ENCODE measurements around the gene VPS18. TPM values are rescaled to one million over a fixed set of nuclear protein-coding genes. Genes with fewer than 3 reads are reported as not detected.

The VPS18 gene
- total and polyA plus RNA-seq, 2 donors, result 15.1 to 19.3 TPM

DNA sequence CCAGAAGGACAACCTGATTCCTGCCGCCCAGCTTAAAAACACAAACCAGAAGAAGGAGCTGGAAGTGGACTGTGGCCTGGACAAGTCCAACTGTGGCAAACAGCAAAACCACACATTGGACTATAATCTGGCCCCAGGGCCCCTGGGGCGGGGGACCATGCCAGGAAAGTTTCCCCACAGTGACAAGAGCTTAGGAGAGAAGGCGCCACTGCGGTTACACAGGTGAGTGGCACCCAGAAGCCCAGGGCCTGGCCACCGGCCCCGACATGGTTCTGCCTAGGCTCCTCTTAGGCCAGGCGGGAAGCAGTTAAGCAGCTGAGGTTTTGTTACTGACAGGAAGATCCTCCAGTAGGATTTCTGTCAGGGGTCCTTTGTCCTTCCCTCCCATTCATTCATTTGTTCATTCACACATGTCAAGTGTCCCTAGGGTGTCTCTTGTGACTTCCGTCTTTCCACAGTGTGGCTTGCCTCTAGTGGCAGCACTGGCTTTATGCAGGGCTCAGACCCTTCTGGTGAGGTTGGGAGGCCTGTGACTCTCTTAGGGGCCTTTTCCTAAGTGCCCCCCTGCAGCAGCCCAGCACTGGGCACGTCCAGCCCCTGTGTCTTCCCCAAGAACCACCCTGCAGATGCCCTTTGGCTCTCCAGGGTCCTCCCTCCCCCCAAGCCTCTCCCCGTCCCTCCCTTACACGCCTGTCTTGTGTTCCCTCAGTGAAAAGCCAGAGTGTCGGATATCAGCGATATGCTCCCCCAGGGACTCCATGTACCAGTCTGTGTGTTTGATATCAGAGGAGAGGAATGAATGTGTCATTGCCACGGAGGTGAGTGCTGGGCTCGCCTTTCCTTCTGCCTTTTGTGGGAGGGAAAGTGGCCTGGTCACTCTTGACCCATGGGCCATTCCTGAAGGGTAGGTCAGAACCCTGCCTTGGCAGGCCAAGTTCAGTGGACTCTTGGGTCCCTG, 42.7 kb downstream of the VPS18 start:
- Histone ChIP-seq H3K4me3 (ENCODE audit: low read depth, low read length) (no peak overlapping the region), H3K27ac (ENCODE audit: low read depth) (no peak overlapping the region), H3K36me3 (ENCODE audit: insufficient read depth) (no peaks in the 10 kb centered on the region), H3K4me1 (ENCODE audit: insufficient read depth) (no peaks in the 10 kb centered on the region)
- DNase-seq (ENCODE audit: extremely low spot score), result no peak
- 83% methylated on average over 15 of the region's 15 CpGs for WGBS

DNA sequence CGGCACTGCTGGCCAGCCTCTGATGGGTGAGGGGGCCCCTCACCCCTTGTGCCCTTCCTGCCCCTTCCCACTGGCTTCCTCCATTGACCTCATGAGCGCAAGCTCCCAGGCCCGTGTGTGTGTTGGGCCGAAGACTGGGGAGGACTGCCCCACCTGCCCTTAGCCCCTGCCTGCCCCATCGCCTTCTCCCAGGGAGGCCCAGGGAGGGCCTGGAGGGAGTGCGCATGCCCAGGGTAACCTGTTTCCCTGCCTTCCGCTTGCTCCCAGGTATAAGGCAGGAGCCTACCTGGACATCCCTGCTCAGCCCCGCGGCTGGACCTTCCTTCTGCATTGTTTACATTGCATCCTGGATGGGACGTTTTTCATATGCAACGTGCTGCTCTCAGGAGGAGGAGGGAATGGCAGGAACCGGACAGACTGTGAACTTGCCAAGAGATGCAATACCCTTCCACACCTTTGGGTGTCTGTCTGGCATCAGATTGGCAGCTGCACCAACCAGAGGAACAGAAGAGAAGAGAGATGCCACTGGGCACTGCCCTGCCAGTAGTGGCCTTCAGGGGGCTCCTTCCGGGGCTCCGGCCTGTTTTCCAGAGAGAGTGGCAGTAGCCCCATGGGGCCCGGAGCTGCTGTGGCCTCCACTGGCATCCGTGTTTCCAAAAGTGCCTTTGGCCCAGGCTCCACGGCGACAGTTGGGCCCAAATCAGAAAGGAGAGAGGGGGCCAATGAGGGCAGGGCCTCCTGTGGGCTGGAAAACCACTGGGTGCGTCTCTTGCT, 43.7 kb downstream of the VPS18 start:
- Histone ChIP-seq H3K4me1 (ENCODE audit: insufficient read depth) (no peaks in the 10 kb centered on the region), H3K36me3 (ENCODE audit: insufficient read depth) (no peaks in the 10 kb centered on the region), H3K27ac (ENCODE audit: low read depth) (no peak overlapping the region), H3K4me3 (ENCODE audit: low read depth, low read length) (no peak overlapping the region)
- no peak for DNase-seq (ENCODE audit: extremely low spot score)
- 76% methylated on average over 19 of the region's 19 CpGs for WGBS

- 93% methylated on average over 6 of the region's 6 CpGs for WGBS
- Histone ChIP-seq H3K4me1 (ENCODE audit: insufficient read depth) (no peaks in the 10 kb centered on the region), H3K36me3 (ENCODE audit: insufficient read depth) (no peaks in the 10 kb centered on the region), H3K4me3 (ENCODE audit: low read depth, low read length) (no peak overlapping the region), H3K27ac (ENCODE audit: low read depth) (no peak overlapping the region)
- no peak for DNase-seq (ENCODE audit: extremely low spot score)
Observed at GRCh38 chr15:40938536-40938870, 44.3 kb downstream of the VPS18 start.

DNA sequence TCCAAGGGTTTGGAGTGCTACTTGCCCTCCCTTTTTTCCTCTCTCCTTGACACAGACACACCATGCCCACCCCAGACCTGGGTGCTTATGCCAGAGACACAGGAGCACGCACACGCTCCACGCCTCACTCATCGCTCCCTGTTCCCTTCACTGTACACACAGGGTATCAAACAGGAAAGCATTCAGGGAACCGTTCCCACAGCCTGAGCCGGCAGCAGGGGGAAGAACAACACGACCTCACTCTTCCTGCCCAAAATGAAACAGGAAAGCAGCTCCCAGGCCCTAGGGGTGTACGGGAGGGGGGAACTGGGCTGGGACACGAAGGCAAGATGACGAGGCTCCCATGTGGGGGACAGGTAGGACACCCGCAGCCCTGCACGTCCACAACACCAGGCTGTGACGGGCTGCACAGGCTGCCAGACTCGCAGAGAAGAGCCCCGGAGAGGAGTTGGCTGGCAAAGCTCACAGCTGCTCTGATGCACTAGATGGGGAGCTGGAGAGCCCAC, 46.1 kb downstream of the VPS18 start:
- Histone ChIP-seq H3K4me3 (ENCODE audit: low read depth, low read length) (no peak overlapping the region), H3K27ac (ENCODE audit: low read depth) (no peak overlapping the region), H3K4me1 (ENCODE audit: insufficient read depth) (no peaks in the 10 kb centered on the region), H3K36me3 (ENCODE audit: insufficient read depth) (no peaks in the 10 kb centered on the region)
- DNase-seq (ENCODE audit: extremely low spot score), result no peak
- 56% methylated on average over 15 of the region's 15 CpGs for WGBS

DNA sequence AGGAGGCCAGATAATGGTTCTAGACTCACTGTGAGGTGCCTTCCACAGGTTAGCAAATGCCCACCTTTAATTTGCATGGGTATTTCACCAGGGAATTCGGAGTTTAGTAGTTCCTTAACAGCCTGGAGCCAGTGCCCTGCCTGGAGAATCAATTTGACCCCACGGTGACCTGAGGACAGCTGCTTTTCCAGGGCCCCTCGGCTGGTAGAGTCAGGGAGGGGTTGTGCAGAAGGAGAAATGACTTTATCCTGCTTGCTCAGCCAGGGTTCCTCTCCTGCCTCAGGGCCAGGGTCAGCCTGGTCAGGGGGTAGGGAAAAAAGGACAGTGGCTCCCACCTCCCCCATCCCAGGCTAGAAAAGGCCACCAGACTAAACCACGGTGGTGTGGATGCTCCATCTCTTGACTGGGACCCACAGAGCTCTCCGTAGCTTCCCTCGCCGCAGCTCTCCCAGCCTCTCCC, 46.8 kb downstream of the VPS18 start:
- Histone ChIP-seq H3K27ac (ENCODE audit: low read depth) (no peak overlapping the region), H3K4me1 (ENCODE audit: insufficient read depth) (no peaks in the 10 kb centered on the region), H3K4me3 (ENCODE audit: low read depth, low read length) (no peak overlapping the region), H3K36me3 (ENCODE audit: insufficient read depth) (no peaks in the 10 kb centered on the region)
- no peak for DNase-seq (ENCODE audit: extremely low spot score)
- 29% methylated on average over 7 of the region's 7 CpGs for WGBS

DNA sequence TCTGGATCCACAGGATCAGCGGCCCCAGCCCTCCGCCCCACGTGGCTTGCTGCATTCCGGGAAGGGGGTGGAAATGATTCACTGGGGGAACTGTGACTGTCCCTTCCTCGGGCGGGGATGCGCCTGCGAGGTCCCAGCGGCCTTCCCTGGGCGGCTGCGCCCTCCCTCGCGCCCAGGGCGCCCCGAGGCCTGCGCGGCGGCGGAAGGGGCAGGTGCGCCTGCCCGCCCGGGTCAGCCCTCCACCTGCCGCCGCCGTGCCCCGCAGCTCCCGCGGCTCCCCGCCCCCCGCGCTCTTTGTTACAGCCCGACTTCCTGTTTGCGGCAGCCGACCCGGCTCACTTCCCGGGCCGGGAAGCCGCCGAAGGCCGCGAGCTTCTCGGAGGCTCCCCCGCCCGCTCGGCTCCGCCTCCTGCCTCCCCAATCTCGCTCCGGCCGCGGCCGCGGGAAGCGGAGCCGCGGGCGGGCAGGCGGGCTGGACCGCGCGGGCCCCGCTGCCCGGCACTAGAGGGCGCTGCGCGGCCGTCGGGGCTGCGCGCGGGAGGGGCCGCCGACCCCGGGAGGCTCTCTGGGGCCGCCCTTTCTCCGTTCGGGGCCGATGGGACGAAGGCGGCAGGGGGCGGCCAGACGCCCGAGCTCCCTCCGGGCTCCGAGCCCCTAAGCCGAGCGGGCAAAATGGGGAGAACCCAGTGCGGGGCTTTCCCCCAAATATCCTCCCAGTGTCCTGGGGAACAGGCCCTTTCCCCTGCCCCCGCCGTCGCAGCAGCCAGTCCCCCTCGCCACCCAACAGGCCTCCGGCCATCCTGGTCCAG, 47.5 kb downstream of the VPS18 start:
- H3K36me3 ChIP-seq (ENCODE audit: insufficient read depth), result no peaks in the 10 kb centered on the region
- peak overlapping the region; percentile 81 for H3K27ac ChIP-seq (ENCODE audit: low read depth)
- DNase-seq (ENCODE audit: extremely low spot score), result no peak
- H3K4me3 ChIP-seq (ENCODE audit: low read depth, low read length), result peak overlapping the region; percentile 52
- H3K4me1 ChIP-seq (ENCODE audit: insufficient read depth), result no peaks in the 10 kb centered on the region
- WGBS, result under 1% methylated on average over 92 of the region's 92 CpGs

DNA sequence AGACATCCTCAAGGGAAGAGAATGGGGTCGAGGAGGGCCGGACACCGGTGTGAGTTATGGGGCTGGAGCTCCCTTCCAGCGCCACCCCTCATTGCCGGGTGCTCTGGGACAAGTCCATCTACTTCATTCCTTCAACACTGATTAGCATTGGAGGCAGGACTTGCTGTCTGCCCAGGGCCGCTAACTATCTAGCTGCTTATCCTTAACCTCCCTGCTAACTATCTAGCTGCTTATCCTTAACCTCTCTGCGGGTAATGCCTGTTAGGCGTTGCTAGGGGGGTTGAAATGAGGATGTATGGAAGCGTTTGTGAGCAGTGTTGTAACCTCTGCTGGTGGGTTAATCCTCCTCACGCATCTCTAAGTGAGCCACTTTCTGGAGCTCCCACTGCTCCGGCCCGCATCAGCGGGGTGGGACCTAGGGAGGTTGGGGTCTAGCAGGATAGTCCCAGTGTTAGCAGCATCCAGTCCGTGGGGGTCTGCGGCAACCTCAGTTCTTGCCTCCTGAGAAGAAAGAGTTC, 48.1 kb downstream of the VPS18 start:
- no peaks in the 10 kb centered on the region for H3K36me3 ChIP-seq (ENCODE audit: insufficient read depth)
- peak overlapping the region; percentile 81 for H3K27ac ChIP-seq (ENCODE audit: low read depth)
- no peak for DNase-seq (ENCODE audit: extremely low spot score)
- no peaks in the 10 kb centered on the region for H3K4me1 ChIP-seq (ENCODE audit: insufficient read depth)
- peak overlapping the region; percentile 52 for H3K4me3 ChIP-seq (ENCODE audit: low read depth, low read length)
- WGBS, result 43% methylated on average over 15 of the region's 15 CpGs

DNA sequence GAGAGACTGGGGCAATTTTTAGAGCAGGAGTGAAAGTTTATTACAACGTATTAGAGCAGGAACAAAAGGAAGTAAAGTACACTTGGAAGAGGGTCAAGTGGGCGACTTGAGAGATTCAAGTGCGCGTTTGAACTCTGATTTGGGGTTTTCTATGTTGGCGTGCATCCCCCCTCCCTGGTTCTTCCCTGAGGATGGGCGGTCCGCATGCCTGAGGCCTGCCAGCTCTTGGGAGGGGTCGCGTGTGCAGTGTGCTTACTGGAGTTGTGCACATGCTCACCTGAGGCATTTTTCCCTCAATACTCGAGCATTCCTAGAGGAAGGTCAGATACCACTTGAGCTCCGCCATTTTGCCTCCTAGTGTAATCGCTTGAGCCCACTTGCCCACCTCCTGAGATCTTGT, 48.6 kb downstream of the VPS18 start:
- DNase-seq (ENCODE audit: extremely low spot score), result no peak
- Histone ChIP-seq H3K27ac (ENCODE audit: low read depth) (no peak overlapping the region), H3K4me3 (ENCODE audit: low read depth, low read length) (no peak overlapping the region)

DNA sequence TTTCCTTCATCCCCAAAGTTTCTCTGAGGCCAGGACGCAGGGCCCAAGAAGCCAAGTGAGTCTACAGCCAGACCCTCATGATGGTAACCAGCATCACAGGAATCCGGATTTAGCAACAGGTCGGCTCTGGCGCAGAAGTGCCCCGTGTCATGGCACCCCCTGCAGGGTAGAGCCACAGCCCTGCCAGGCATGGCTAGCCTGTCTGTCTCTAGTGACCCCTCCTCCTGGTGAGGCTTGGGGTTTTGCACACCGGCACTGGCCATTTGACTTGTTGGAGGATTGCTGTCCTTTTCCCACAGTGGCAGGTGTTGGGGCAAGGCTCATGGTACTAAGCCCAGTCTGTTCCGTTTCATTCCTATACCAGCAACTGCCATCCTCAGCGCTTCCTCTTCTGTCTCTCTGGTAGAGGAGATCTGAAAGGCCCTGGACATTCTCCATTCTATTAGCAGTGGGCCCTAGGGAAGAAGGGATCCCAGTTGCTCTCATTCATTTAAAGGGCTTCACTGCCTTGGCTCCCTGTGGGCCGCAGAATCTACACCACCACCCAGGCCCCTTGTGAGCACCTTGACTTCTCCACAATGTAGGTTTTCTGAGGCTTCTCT, 49.6 kb downstream of the VPS18 start:
- Histone ChIP-seq H3K4me3 (ENCODE audit: low read depth, low read length) (no peak overlapping the region), H3K4me1 (ENCODE audit: insufficient read depth) (no peaks in the 10 kb centered on the region), H3K36me3 (ENCODE audit: insufficient read depth) (no peaks in the 10 kb centered on the region), H3K27ac (ENCODE audit: low read depth) (no peak overlapping the region)
- no peak for DNase-seq (ENCODE audit: extremely low spot score)
- WGBS, result 97% methylated on average over 9 of the region's 9 CpGs

More for the DNA sequence above, 48.6 kb downstream of the VPS18 start:
- 92% methylated on average over 12 of the region's 12 CpGs for WGBS
- no peaks in the 10 kb centered on the region for H3K36me3 ChIP-seq (ENCODE audit: insufficient read depth)
- H3K4me1 ChIP-seq (ENCODE audit: insufficient read depth), result no peaks in the 10 kb centered on the region

- 92% methylated on average over 11 of the region's 11 CpGs for WGBS
- Histone ChIP-seq H3K36me3 (ENCODE audit: insufficient read depth) (no peaks in the 10 kb centered on the region), H3K4me1 (ENCODE audit: insufficient read depth) (no peaks in the 10 kb centered on the region), H3K27ac (ENCODE audit: low read depth) (no peak overlapping the region), H3K4me3 (ENCODE audit: low read depth, low read length) (no peak overlapping the region)
- DNase-seq (ENCODE audit: extremely low spot score), result no peak
Observed at GRCh38 chr15:40944510-40945296, 50.5 kb downstream of the VPS18 start.

- H3K27ac ChIP-seq (ENCODE audit: low read depth), result no peak overlapping the region
- no peaks in the 10 kb centered on the region for H3K4me1 ChIP-seq (ENCODE audit: insufficient read depth)
- no peaks in the 10 kb centered on the region for H3K36me3 ChIP-seq (ENCODE audit: insufficient read depth)
- 74% methylated on average over 21 of the region's 21 CpGs for WGBS
- no peak overlapping the region for H3K4me3 ChIP-seq (ENCODE audit: low read depth, low read length)
- no peak for DNase-seq (ENCODE audit: extremely low spot score)
Observed at GRCh38 chr15:40948706-40949473, 54.6 kb downstream of the VPS18 start.
